ENCODE results near the gene TTC9B. TPM values are rescaled to one million over a fixed set of nuclear protein-coding genes. Genes with fewer than 3 reads are reported as not detected.

Gene TTC9B
- total and polyA plus RNA-seq, 3 donors from 2014 or later = 0.30 to 0.71 (median 0.50) TPM

- intact Hi-C loops (cut with DNase I; ENCODE audit: low total_unique reads) = no loop called here
- no peaks in the 10 kb centered on the region for H3K4me1 ChIP-seq
- no peaks in the 10 kb centered on the region for H3K9me3 ChIP-seq
- no peak overlapping the region for H3K27ac ChIP-seq
- H3K36me3 ChIP-seq (ENCODE audit: low read depth, missing control alignments) = no peaks in the 10 kb centered on the region
- WGBS, 2 donors = 63 to 89% methylated on average over 17 to 21 of the region's 21 CpGs
- H3K27me3 ChIP-seq = no peaks in the 10 kb centered on the region
- TF ChIP-seq CTCF (IDR thresholded peaks at IDR 0.05) (no peak), POLR2A (IDR thresholded peaks at IDR 0.05) (no peak)
- DNase-seq = no peak
- H3K4me3 ChIP-seq = no peak overlapping the region
These were observed 12.4 kb downstream of the TTC9B start for GRCh38 chr19:40205760-40206159.

GRCh38 chr19:40204381-40204780, 13.8 kb downstream of the TTC9B start:
- no peaks in the 10 kb centered on the region for H3K9me3 ChIP-seq
- no peak for DNase-seq
- intact Hi-C loops (cut with DNase I; ENCODE audit: low total_unique reads) = no loop called here
- H3K27me3 ChIP-seq = no peaks in the 10 kb centered on the region
- no peak overlapping the region for H3K27ac ChIP-seq
- no peaks in the 10 kb centered on the region for H3K4me1 ChIP-seq
- TF ChIP-seq CTCF (IDR thresholded peaks at IDR 0.05) (no peak), POLR2A (IDR thresholded peaks at IDR 0.05) (no peak)
- no peak overlapping the region for H3K4me3 ChIP-seq
- WGBS, 2 donors = 87 to 96% methylated on average over 3 to 12 of the region's 16 CpGs
- no peaks in the 10 kb centered on the region for H3K36me3 ChIP-seq (ENCODE audit: low read depth, missing control alignments)

GRCh38 chr19:40200341-40201099, 17.7 kb downstream of the TTC9B start:
- Histone ChIP-seq H3K4me1 (no peaks in the 10 kb centered on the region), H3K36me3 (ENCODE audit: low read depth, missing control alignments) (no peaks in the 10 kb centered on the region), H3K4me3 (no peak overlapping the region), H3K27me3 (no peaks in the 10 kb centered on the region), H3K9me3 (no peaks in the 10 kb centered on the region), H3K27ac (no peak overlapping the region)
- intact Hi-C loops (cut with DNase I; ENCODE audit: low total_unique reads) = no loop called here
- WGBS, 2 donors = 66 to 77% methylated on average over 9 of the region's 9 CpGs
- DNase-seq = no peak
- no peak for TF ChIP-seq CTCF (IDR thresholded peaks at IDR 0.05)
- no peak for TF ChIP-seq POLR2A (IDR thresholded peaks at IDR 0.05)

- intact Hi-C loops (cut with DNase I; ENCODE audit: low total_unique reads) = no loop called here
- H3K4me1 ChIP-seq = no peaks in the 10 kb centered on the region
- DNase-seq = no peak
- no peaks in the 10 kb centered on the region for H3K36me3 ChIP-seq (ENCODE audit: low read depth, missing control alignments)
- no peak overlapping the region for H3K27ac ChIP-seq
- TF ChIP-seq CTCF (IDR thresholded peaks at IDR 0.05) = no peak
- TF ChIP-seq POLR2A (IDR thresholded peaks at IDR 0.05) = no peak
- H3K27me3 ChIP-seq = no peaks in the 10 kb centered on the region
- no peak overlapping the region for H3K4me3 ChIP-seq
- 95 to 96% methylated on average over 28 to 29 of the region's 29 CpGs for WGBS, 2 donors
- no peaks in the 10 kb centered on the region for H3K9me3 ChIP-seq
These were observed 19.8 kb downstream of the TTC9B start for GRCh38 chr19:40198272-40198990.
